Measurements from ENCODE around the gene SPINT3. TPM values are rescaled to one million over a fixed set of nuclear protein-coding genes. Genes with fewer than 3 reads are reported as not detected.

Gene SPINT3
- total RNA-seq, 1 donor from 2014 or later = not detected

- intact Hi-C loops (cut with DNase I) = no loop called here
These were observed 49.7 kb downstream of the SPINT3 start for GRCh38 chr20:45465491-45466266.

GRCh38 chr20:45463709-45464108, 51.7 kb downstream of the SPINT3 start:
- TF ChIP-seq CTCF (IDR thresholded peaks at IDR 0.05) = no peak
- H3K36me3 ChIP-seq = no peaks in the 10 kb centered on the region
- intact Hi-C loops (cut with DNase I) = no loop called here
- H3K9me3 ChIP-seq = no peaks in the 10 kb centered on the region
- no peak for ATAC-seq
- peaks cover 10% of the 10 kb centered on the region for H3K27me3 ChIP-seq
- H3K4me3 ChIP-seq = no peak overlapping the region
- H3K4me1 ChIP-seq = peaks cover 5% of the 10 kb centered on the region
- DNase-seq = no peak
- H3K27ac ChIP-seq = no peak overlapping the region

More at GRCh38 chr20:45465491-45466266, 49.7 kb downstream of the SPINT3 start:
- no peak overlapping the region for H3K4me3 ChIP-seq
- TF ChIP-seq CTCF (IDR thresholded peaks at IDR 0.05) = no peak
- H3K36me3 ChIP-seq = no peaks in the 10 kb centered on the region
- peaks cover 15% of the 10 kb centered on the region for H3K4me1 ChIP-seq
- no peak overlapping the region for H3K27ac ChIP-seq
- ATAC-seq (no peak), DNase-seq (no peak)
- H3K9me3 ChIP-seq = no peaks in the 10 kb centered on the region
- peaks cover 21% of the 10 kb centered on the region for H3K27me3 ChIP-seq

- no peak for ATAC-seq
- no peak for DNase-seq
- Histone ChIP-seq H3K36me3 (no peaks in the 10 kb centered on the region), H3K9me3 (no peaks in the 10 kb centered on the region), H3K4me1 (no peaks in the 10 kb centered on the region), H3K27me3 (peaks cover 4% of the 10 kb centered on the region), H3K4me3 (no peak overlapping the region), H3K27ac (no peak overlapping the region)
- intact Hi-C loops (cut with DNase I) = no loop called here
- no peak for TF ChIP-seq CTCF (IDR thresholded peaks at IDR 0.05)
These were observed 52.5 kb downstream of the SPINT3 start for GRCh38 chr20:45462711-45463509.

Other genes starting within 250 kb of the SPINT3 start
- gene RBPJL, start 208.8 kb downstream of the SPINT3 start, total RNA-seq = not detected
- gene MATN4, start 207.3 kb downstream of the SPINT3 start, total RNA-seq = 0.29 TPM
- gene SDC4, start 167.2 kb downstream of the SPINT3 start, total RNA-seq = 345 TPM
- gene SYS1, start 152.5 kb downstream of the SPINT3 start, total RNA-seq = 46.5 TPM
- gene TP53TG5, start 137.3 kb downstream of the SPINT3 start, total RNA-seq = not detected
- gene DBNDD2, start 107.3 kb downstream of the SPINT3 start, total RNA-seq = 66.2 TPM
- 66.3 TPM for gene PIGT, start 99.5 kb downstream of the SPINT3 start, total RNA-seq
- gene WFDC2, start 45.9 kb downstream of the SPINT3 start, total RNA-seq = 113 TPM
- gene WFDC6, start 23.9 kb upstream of the SPINT3 start, total RNA-seq = not detected
- gene EPPIN, start 31.8 kb upstream of the SPINT3 start, total RNA-seq = not detected
- not detected for gene WFDC8, start 63.7 kb upstream of the SPINT3 start, total RNA-seq
- not detected for gene WFDC10A, start 114.1 kb upstream of the SPINT3 start, total RNA-seq
- not detected for gene WFDC9, start 115.7 kb upstream of the SPINT3 start, total RNA-seq
- gene WFDC11, start 154.6 kb upstream of the SPINT3 start, total RNA-seq = not detected
- not detected for gene WFDC13, start 186.4 kb upstream of the SPINT3 start, total RNA-seq
- not detected for gene WFDC10B, start 189.4 kb upstream of the SPINT3 start, total RNA-seq
- not detected for gene SPINT4, start 206.7 kb upstream of the SPINT3 start, total RNA-seq